Muscle layer of duodenum (tissue), 2 donors: ENCODE measurements around the gene GRIK3.
"Not testable (repeated sequence)": the region's sequence is repeated elsewhere in the genome, so short reads cannot be mapped to it uniquely, and the experiment has no call there.

Experiments
- H3K27ac ChIP-seq: one replicate; pipeline ENCODE4 v1.7.0; 2013; ENCODE audit warnings: mild to moderate bottlenecking, low read length
- H3K27me3 ChIP-seq: one replicate; pipeline ENCODE4 v1.7.0; 2013; ENCODE audit warnings: low read depth, mild to moderate bottlenecking, control low read depth, low read length
- H3K36me3 ChIP-seq, 2 donors: one replicate each; pipeline ENCODE4 v1.7.0; 2013; ENCODE audit warnings: low read length in 2 of 2, control low read depth in 1 of 2, mild to moderate bottlenecking in 1 of 2; ENCODE audit not compliant: insufficient read depth in 2 of 2, control insufficient read depth in 1 of 2
- H3K4me1 ChIP-seq, 2 donors: one replicate each; pipeline ENCODE4 v1.7.0; 2013; ENCODE audit warnings: low read length in 2 of 2, mild to moderate bottlenecking in 2 of 2, control low read depth in 1 of 2, moderate library complexity in 1 of 2; ENCODE audit not compliant: insufficient read depth in 2 of 2, control insufficient read depth in 1 of 2
- H3K4me3 ChIP-seq, 2 donors: one replicate each; pipeline ENCODE4 v1.7.0; 2013; ENCODE audit warnings: low read length in 2 of 2, low read depth in 1 of 2, mild to moderate bottlenecking in 1 of 2
- H3K9me3 ChIP-seq, 2 donors: one replicate each; pipeline ENCODE4 v1.7.0; 2013; ENCODE audit warnings: low read length in 2 of 2, control low read depth in 1 of 2, mild to moderate bottlenecking in 1 of 2; ENCODE audit not compliant: control insufficient read depth in 1 of 2
- donor health status: healthy.

The GRIK3 gene

GRCh38 chr1:36934061-36934460 lies 100.3 kb downstream of the GRIK3 start:
- H3K4me3 ChIP-seq, result no peak overlapping the region
- no peaks in the 10 kb centered on the region for H3K36me3 ChIP-seq
- no peak overlapping the region for H3K27ac ChIP-seq
- H3K27me3 ChIP-seq, result no peaks in the 10 kb centered on the region
- H3K9me3 ChIP-seq, result no peaks in the 10 kb centered on the region
- H3K4me1 ChIP-seq, result no peaks in the 10 kb centered on the region

- H3K4me3 ChIP-seq, result no peak overlapping the region
- H3K27ac ChIP-seq, result no peak overlapping the region
- H3K36me3 ChIP-seq, result no peaks in the 10 kb centered on the region
- no peaks in the 10 kb centered on the region for H3K4me1 ChIP-seq
- H3K27me3 ChIP-seq, result no peaks in the 10 kb centered on the region
- no peaks in the 10 kb centered on the region for H3K9me3 ChIP-seq
Measured at GRCh38 chr1:36927826-36928225, 106.5 kb downstream of the GRIK3 start.

GRCh38 chr1:36925251-36925650 lies 109.1 kb downstream of the GRIK3 start:
- Histone ChIP-seq H3K9me3 (no peaks in the 10 kb centered on the region), H3K4me1 (no peaks in the 10 kb centered on the region), H3K36me3 (no peaks in the 10 kb centered on the region), H3K4me3 (no peak overlapping the region), H3K27ac (no peak overlapping the region), H3K27me3 (peaks cover 4% of the 10 kb centered on the region)

GRCh38 chr1:36924282-36924811 lies 110.0 kb downstream of the GRIK3 start:
- Histone ChIP-seq H3K9me3 (no peaks in the 10 kb centered on the region), H3K27ac (no peak overlapping the region), H3K4me3 (no peak overlapping the region), H3K36me3 (no peaks in the 10 kb centered on the region), H3K4me1 (no peaks in the 10 kb centered on the region), H3K27me3 (peaks cover 4% of the 10 kb centered on the region)

- Histone ChIP-seq H3K9me3 (no peaks in the 10 kb centered on the region), H3K27me3 (peaks cover 4% of the 10 kb centered on the region), H3K4me3 (no peak overlapping the region), H3K27ac (no peak overlapping the region), H3K36me3 (no peaks in the 10 kb centered on the region), H3K4me1 (no peaks in the 10 kb centered on the region)
Measured at GRCh38 chr1:36922593-36923426, 111.5 kb downstream of the GRIK3 start.

- Histone ChIP-seq H3K4me3 (no peak overlapping the region), H3K27ac (no peak overlapping the region), H3K27me3 (peaks cover 4% of the 10 kb centered on the region), H3K36me3 (no peaks in the 10 kb centered on the region), H3K9me3 (no peaks in the 10 kb centered on the region), H3K4me1 (no peaks in the 10 kb centered on the region)
Measured at GRCh38 chr1:36922071-36922470, 112.2 kb downstream of the GRIK3 start.

- Histone ChIP-seq H3K27ac (no peak overlapping the region), H3K27me3 (peaks cover 4% of the 10 kb centered on the region), H3K36me3 (no peaks in the 10 kb centered on the region), H3K4me1 (no peaks in the 10 kb centered on the region), H3K9me3 (no peaks in the 10 kb centered on the region), H3K4me3 (no peak overlapping the region)
Measured at GRCh38 chr1:36920801-36921405, 113.4 kb downstream of the GRIK3 start.

- Histone ChIP-seq H3K27me3 (peaks cover 4% of the 10 kb centered on the region), H3K27ac (no peak overlapping the region), H3K9me3 (no peaks in the 10 kb centered on the region), H3K36me3 (no peaks in the 10 kb centered on the region), H3K4me3 (no peak overlapping the region), H3K4me1 (no peaks in the 10 kb centered on the region)
Measured at GRCh38 chr1:36920371-36920770, 113.9 kb downstream of the GRIK3 start.

GRCh38 chr1:36919491-36920145 lies 114.7 kb downstream of the GRIK3 start:
- no peaks in the 10 kb centered on the region for H3K9me3 ChIP-seq
- H3K27ac ChIP-seq, result no peak overlapping the region
- no peak overlapping the region for H3K4me3 ChIP-seq
- no peaks in the 10 kb centered on the region for H3K36me3 ChIP-seq
- H3K27me3 ChIP-seq, result peaks cover 4% of the 10 kb centered on the region
- no peaks in the 10 kb centered on the region for H3K4me1 ChIP-seq

GRCh38 chr1:36918604-36919003 lies 115.7 kb downstream of the GRIK3 start:
- no peak overlapping the region for H3K4me3 ChIP-seq
- H3K27me3 ChIP-seq, result peaks cover 4% of the 10 kb centered on the region
- H3K36me3 ChIP-seq, result no peaks in the 10 kb centered on the region
- no peak overlapping the region for H3K27ac ChIP-seq
- H3K9me3 ChIP-seq, result no peaks in the 10 kb centered on the region
- no peaks in the 10 kb centered on the region for H3K4me1 ChIP-seq

- not testable (repeated sequence) for H3K36me3 ChIP-seq, H3K9me3 ChIP-seq, H3K27me3 ChIP-seq, H3K4me1 ChIP-seq, H3K27ac ChIP-seq, H3K4me3 ChIP-seq
Measured at GRCh38 chr1:36916542-36916941, 117.8 kb downstream of the GRIK3 start.
